SK-N-SH treated with all-trans-retinoic acid at 6 μM for 48 hours (cell line): ENCODE results near the gene ARHGAP9.

ENCODE experiments used
- ATAC-seq: fragments of 200-7000 bp; cut with Tn5 transposase; 3 replicates; pipeline ENCODE4 v1.9.1; 2020; ENCODE audit warnings: mild to moderate bottlenecking, moderate library complexity
- ARNTL ChIP-seq: fragments of 450-650 bp; formaldehyde crosslinking; IDR thresholded peaks from 2 replicates; pipeline ENCODE4 v1.5.0; 2020; ENCODE audit warnings: low read depth, mild to moderate bottlenecking, moderate library complexity, borderline replicate concordance
- BACH2 ChIP-seq: fragments of 250-450 bp; sonication (Bioruptor Pico); IDR thresholded peaks from 2 replicates; pipeline ENCODE4 v1.9.0; 2021; ENCODE audit warnings: mild to moderate bottlenecking, borderline replicate concordance
- CREB5 ChIP-seq: fragments of 250-450 bp; sonication (Bioruptor Pico); IDR thresholded peaks from 2 replicates; pipeline ENCODE4 v1.5.1; 2020; ENCODE audit warnings: low read depth, mild to moderate bottlenecking, moderate library complexity
- CSRNP3 ChIP-seq: fragments of 250-450 bp; sonication (Bioruptor Pico); IDR thresholded peaks from 2 replicates; pipeline ENCODE4 v1.5.1; 2021; ENCODE audit warnings: mild to moderate bottlenecking, moderate library complexity
- ESRRG ChIP-seq: fragments of 250-450 bp; sonication (Bioruptor Pico); IDR thresholded peaks from 2 replicates; pipeline ENCODE4 v1.6.1; 2021; ENCODE audit warnings: mild to moderate bottlenecking
- GLIS3 ChIP-seq: fragments of 250-450 bp; sonication (Bioruptor Pico); IDR thresholded peaks from 2 replicates; pipeline ENCODE4 v1.5.0; 2020; ENCODE audit warnings: mild to moderate bottlenecking, moderate library complexity
- ISL1 ChIP-seq: fragments of 250-450 bp; sonication (Bioruptor Pico); IDR thresholded peaks from 2 replicates; pipeline ENCODE4 v2.1.2; 2022; ENCODE audit warnings: mild to moderate bottlenecking, moderate library complexity
- OSR1 ChIP-seq: fragments of 250-450 bp; sonication (Bioruptor Pico); IDR thresholded peaks from 2 replicates; pipeline ENCODE4 v1.8.0; 2022; ENCODE audit warnings: moderate library complexity, mild to moderate bottlenecking, inconsistent platforms
- PATZ1 ChIP-seq: fragments of 250-450 bp; sonication (Bioruptor Pico); IDR thresholded peaks from 2 replicates; pipeline ENCODE4 v1.8.0; 2020; ENCODE audit warnings: mild to moderate bottlenecking, moderate library complexity, borderline replicate concordance
- PPARA ChIP-seq: fragments of 250-450 bp; sonication (Bioruptor Pico); IDR thresholded peaks from 2 replicates; pipeline ENCODE4 v1.5.0; 2020; ENCODE audit warnings: mild to moderate bottlenecking, borderline replicate concordance
- RARB ChIP-seq: fragments of 250-450 bp; sonication (Bioruptor Pico); IDR thresholded peaks from 2 replicates; pipeline ENCODE4 v1.8.0; 2021; ENCODE audit warnings: mild to moderate bottlenecking, moderate library complexity
- SNAI2 ChIP-seq: fragments of 250-450 bp; sonication (Bioruptor Pico); IDR thresholded peaks from 2 replicates; pipeline ENCODE4 v1.5.0; 2020; ENCODE audit warnings: mild to moderate bottlenecking, moderate library complexity
- ZC3H10 ChIP-seq: fragments of 250-450 bp; sonication (Bioruptor Pico); IDR thresholded peaks from 2 replicates; pipeline ENCODE4 v1.5.1; 2021; ENCODE audit warnings: mild to moderate bottlenecking, moderate library complexity
- ZFP3 ChIP-seq: fragments of 250-450 bp; sonication (Bioruptor Pico); IDR thresholded peaks from 2 replicates; pipeline ENCODE4 v1.5.0; 2020; ENCODE audit warnings: mild to moderate bottlenecking, moderate library complexity
- ZFP30 ChIP-seq: fragments of 450-650 bp; formaldehyde crosslinking; IDR thresholded peaks from 2 replicates; pipeline ENCODE4 v1.5.0; 2022; ENCODE audit warnings: mild to moderate bottlenecking, moderate library complexity
- ZNF565 ChIP-seq: fragments of 450-650 bp; formaldehyde crosslinking; conservative IDR thresholded peaks from 2 replicates; pipeline ENCODE4 v1.5.0; 2020; ENCODE audit warnings: low read depth, mild to moderate bottlenecking, moderate library complexity
- ZNF8 ChIP-seq: fragments of 450-650 bp; formaldehyde crosslinking; IDR thresholded peaks from 2 replicates; pipeline ENCODE4 v1.5.0; 2020; ENCODE audit warnings: mild to moderate bottlenecking, moderate library complexity

Gene ARHGAP9

GRCh38 chr12:57462251-57462911, 17.3 kb downstream of the ARHGAP9 start:
- ATAC-seq = peak; percentile 80
- peak; percentile 64; the same call in 1 of the 2 replicates for TF ChIP-seq PATZ1
- TF ChIP-seq GLIS3 (CRISPR knock-in tag) = no peak

- ATAC-seq = peak; percentile 3; the same call in 2 of the 3 replicates
- TF ChIP-seq CREB5 (CRISPR knock-in tag) = no peak
- TF ChIP-seq ESRRG (CRISPR knock-in tag) = no peak
- no peak for TF ChIP-seq SNAI2 (CRISPR knock-in tag)
- TF ChIP-seq BACH2 = no peak
- TF ChIP-seq ARNTL (CRISPR knock-in tag) = no peak
- no peak for TF ChIP-seq GLIS3 (CRISPR knock-in tag)
Measured at GRCh38 chr12:57461917-57462250, 17.8 kb downstream of the ARHGAP9 start.

GRCh38 chr12:57461276-57461916, 18.3 kb downstream of the ARHGAP9 start:
- TF ChIP-seq CSRNP3 (no peak), OSR1 (CRISPR knock-in tag) (no peak), ZFP30 (CRISPR knock-in tag) (no peak), PATZ1 (peak; percentile 15; the same call in 1 of the 2 replicates)
- ATAC-seq = peak; percentile 31

GRCh38 chr12:57460841-57461275, 18.8 kb downstream of the ARHGAP9 start:
- TF ChIP-seq ESRRG (CRISPR knock-in tag) (no peak), RARB (CRISPR knock-in tag) (no peak), SNAI2 (CRISPR knock-in tag) (no peak), ZNF8 (CRISPR knock-in tag) (no peak), BACH2 (no peak), ISL1 (CRISPR knock-in tag) (no peak), PPARA (no peak), ZNF565 (CRISPR knock-in tag) (no peak), ZFP3 (no peak), OSR1 (CRISPR knock-in tag) (no peak)
- no peak for ATAC-seq

GRCh38 chr12:57460468-57460784, 19.2 kb downstream of the ARHGAP9 start:
- ATAC-seq = no peak
- TF ChIP-seq PATZ1 (no peak), GLIS3 (CRISPR knock-in tag) (no peak), ESRRG (CRISPR knock-in tag) (no peak), OSR1 (CRISPR knock-in tag) (no peak), ZNF8 (CRISPR knock-in tag) (no peak), BACH2 (no peak), ISL1 (CRISPR knock-in tag) (no peak), RARB (CRISPR knock-in tag) (no peak), ZNF565 (CRISPR knock-in tag) (no peak), ZC3H10 (no peak)
- TF ChIP-seq, all 23 proteins: peak for 0
